ENCODE results near the gene IL18RAP.

DNA sequence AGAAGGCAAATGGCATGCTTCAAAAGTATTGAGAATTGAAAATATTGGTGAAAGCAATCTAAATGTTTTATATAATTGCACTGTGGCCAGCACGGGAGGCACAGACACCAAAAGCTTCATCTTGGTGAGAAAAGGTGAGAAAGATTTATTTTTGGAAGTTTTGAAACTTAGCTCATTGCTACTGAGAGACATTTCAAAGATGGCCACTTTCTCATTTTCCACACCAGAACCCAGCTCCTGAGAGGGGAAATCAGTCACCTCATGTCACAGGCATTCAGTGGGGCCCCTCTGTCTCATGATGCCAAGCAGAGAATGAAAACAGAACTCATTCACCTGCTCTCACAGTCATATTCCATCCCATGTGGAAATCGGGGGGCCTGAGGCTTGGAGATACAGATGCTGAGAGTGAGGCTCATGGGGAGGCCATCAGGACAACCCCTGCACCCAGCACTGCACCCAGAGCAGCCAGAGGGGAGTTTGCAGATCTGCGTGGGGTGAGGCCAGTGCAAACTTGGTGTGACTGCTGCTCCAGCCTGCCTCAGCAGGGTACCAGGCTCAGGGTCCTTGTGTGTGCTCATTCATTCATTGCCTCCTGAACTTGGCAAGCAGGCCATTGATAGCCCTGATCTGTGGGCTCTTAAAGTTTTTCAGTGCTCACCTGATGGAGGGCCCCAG is 36.0 kb upstream of the IL18RAP start:
- TF ChIP-seq, protein P1, sequence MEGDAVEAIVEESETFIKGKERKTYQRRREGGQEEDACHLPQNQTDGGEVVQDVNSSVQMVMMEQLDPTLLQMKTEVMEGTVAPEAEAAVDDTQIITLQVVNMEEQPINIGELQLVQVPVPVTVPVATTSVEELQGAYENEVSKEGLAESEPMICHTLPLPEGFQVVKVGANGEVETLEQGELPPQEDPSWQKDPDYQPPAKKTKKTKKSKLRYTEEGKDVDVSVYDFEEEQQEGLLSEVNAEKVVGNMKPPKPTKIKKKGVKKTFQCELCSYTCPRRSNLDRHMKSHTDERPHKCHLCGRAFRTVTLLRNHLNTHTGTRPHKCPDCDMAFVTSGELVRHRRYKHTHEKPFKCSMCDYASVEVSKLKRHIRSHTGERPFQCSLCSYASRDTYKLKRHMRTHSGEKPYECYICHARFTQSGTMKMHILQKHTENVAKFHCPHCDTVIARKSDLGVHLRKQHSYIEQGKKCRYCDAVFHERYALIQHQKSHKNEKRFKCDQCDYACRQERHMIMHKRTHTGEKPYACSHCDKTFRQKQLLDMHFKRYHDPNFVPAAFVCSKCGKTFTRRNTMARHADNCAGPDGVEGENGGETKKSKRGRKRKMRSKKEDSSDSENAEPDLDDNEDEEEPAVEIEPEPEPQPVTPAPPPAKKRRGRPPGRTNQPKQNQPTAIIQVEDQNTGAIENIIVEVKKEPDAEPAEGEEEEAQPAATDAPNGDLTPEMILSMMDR (IDR thresholded peaks at IDR 0.05) = no peak
- no peak for TF ChIP-seq EZH2 (IDR thresholded peaks at IDR 0.05)
- TF ChIP-seq EZH2phosphoT487 (IDR thresholded peaks at IDR 0.05) = no peak

Data from neural progenitor cell (in vitro differentiated cells).